ENCODE data around the gene WRNIP1.
A peak's percentile ranks its signal among the peaks of the same experiment; 100 is the strongest.
"Not testable (repeated sequence)": the region's sequence is repeated elsewhere in the genome, so short reads cannot be mapped to it uniquely, and the experiment has no call there.

Gene WRNIP1

GRCh38 chr6:2743280-2744208 is 21.6 kb upstream of the WRNIP1 start:
- DNase-seq = no peak

- no peak for DNase-seq
Observed at GRCh38 chr6:2744209-2744771, 20.9 kb upstream of the WRNIP1 start.

- no peak for DNase-seq
Observed at GRCh38 chr6:2744778-2745177, 20.4 kb upstream of the WRNIP1 start.

GRCh38 chr6:2745246-2745645 is 19.9 kb upstream of the WRNIP1 start:
- DNase-seq = no peak

GRCh38 chr6:2746557-2747061 is 18.6 kb upstream of the WRNIP1 start:
- no peak for DNase-seq

- DNase-seq = no peak
Observed at GRCh38 chr6:2748183-2748582, 17.0 kb upstream of the WRNIP1 start.

GRCh38 chr6:2749969-2750600 is 15.1 kb upstream of the WRNIP1 start:
- peak; percentile 73 for DNase-seq

GRCh38 chr6:2750832-2751231 is 14.4 kb upstream of the WRNIP1 start, which contains the start of gene MYLK4:
TSS of gene MYLK4 (minus strand) at chr6:2750922. CDS start at chr6:2749294, 1,628 bp downstream.
- DNase-seq = no peak

- DNase-seq = no peak
Observed at GRCh38 chr6:2751871-2752270, 13.3 kb upstream of the WRNIP1 start.

- no peak for DNase-seq
Observed at GRCh38 chr6:2752477-2753109, 12.6 kb upstream of the WRNIP1 start.

GRCh38 chr6:2753110-2753489 is 12.1 kb upstream of the WRNIP1 start:
- no peak for DNase-seq

GRCh38 chr6:2753743-2754142 is 11.4 kb upstream of the WRNIP1 start:
- no peak for DNase-seq

GRCh38 chr6:2754393-2754792 is 10.8 kb upstream of the WRNIP1 start:
- DNase-seq = no peak

- DNase-seq = no peak
Observed at GRCh38 chr6:2754911-2755310, 10.3 kb upstream of the WRNIP1 start.

- no peak for DNase-seq
Observed at GRCh38 chr6:2755456-2755855, 9.7 kb upstream of the WRNIP1 start.

GRCh38 chr6:2756241-2756640 is 9.0 kb upstream of the WRNIP1 start:
- DNase-seq = no peak

- DNase-seq = no peak
Observed at GRCh38 chr6:2756687-2757224, 8.4 kb upstream of the WRNIP1 start.

- no peak for DNase-seq
Observed at GRCh38 chr6:2758980-2759379, 6.2 kb upstream of the WRNIP1 start.

GRCh38 chr6:2760882-2761842 is 4.0 kb upstream of the WRNIP1 start:
- no peak for DNase-seq

- DNase-seq = not testable (repeated sequence)
Observed at GRCh38 chr6:2762868-2763267, 2.3 kb upstream of the WRNIP1 start.

- DNase-seq = no peak
Observed at GRCh38 chr6:2763345-2763841, 1.8 kb upstream of the WRNIP1 start.

Data from activated CD4-positive, CD25-positive, alpha-beta regulatory T cell treated with anti-CD3 and anti-CD28 coated beads, Interleukin-2, amount 50 U/mL, for 72 hours (primary cell).